Upper lobe of left lung (tissue), 6 donors: ENCODE measurements around the gene PRICKLE2. TPM values are rescaled to one million over a fixed set of nuclear protein-coding genes. Genes with fewer than 3 reads are reported as not detected.

Source experiments
- ATAC-seq, 2 donors: fragments of 200-7000 bp; cut with Tn5 transposase; one replicate each; pipeline ENCODE4 v1.9.1; 2022; ENCODE audit warnings: mild to moderate bottlenecking in 2 of 2, moderate library complexity in 2 of 2; ENCODE audit not compliant: low FRiP score in 2 of 2
- DNase-seq, 2 donors: peaks; one replicate each; pipeline ENCODE4 v3.0.0-alpha.2; 2019 to 2020
- H3K27ac ChIP-seq, 4 donors: fragments of 200-600 bp; sonication (generic); one replicate each; pipeline ENCODE4 v1.5.1; 2016 to 2019
- H3K27me3 ChIP-seq, 4 donors: fragments of 200-600 bp; sonication (generic); one replicate each; pipeline ENCODE4 v1.5.1; 2017 to 2019
- H3K36me3 ChIP-seq, 4 donors: fragments of 200-600 bp; sonication (generic); one replicate each; pipeline ENCODE4 v1.5.1; 2016 to 2019
- H3K4me1 ChIP-seq, 4 donors: fragments of 200-600 bp; sonication (generic); one replicate each; pipeline ENCODE4 v1.5.1; 2018 to 2019
- H3K4me3 ChIP-seq, 4 donors: fragments of 200-600 bp; sonication (generic); one replicate each; pipeline ENCODE4 v1.5.1; 2017 to 2019; ENCODE audit warnings: mild to moderate bottlenecking in 2 of 4, moderate library complexity in 1 of 4
- H3K9me3 ChIP-seq, 4 donors: fragments of 200-600 bp; sonication (generic); one replicate each; pipeline ENCODE4 v1.5.1; 2018 to 2019
- CTCF ChIP-seq, 6 experiments: fragments of 450-650 bp in 4 of 6; fragments of 200-600 bp in 2 of 6; sonication (generic) in 2 of 6; IDR thresholded peaks; one replicate each; pipeline ENCODE4 v1.5.1; 2016 to 2019; ENCODE audit warnings: antibody characterized with exemption in 6 of 6
- EP300 ChIP-seq, 4 donors: sonication (generic); formaldehyde crosslinking; IDR thresholded peaks; one replicate each; pipeline ENCODE4 v1.5.1; 2017; ENCODE audit warnings: antibody characterized with exemption in 4 of 4, control low read depth in 2 of 4
- POLR2A ChIP-seq, 4 donors: fragments of 450-650 bp; IDR thresholded peaks; one replicate each; pipeline ENCODE4 v1.5.1; 2016 to 2017; ENCODE audit warnings: antibody characterized with exemption in 4 of 4, mild to moderate bottlenecking in 2 of 4
- POLR2AphosphoS5 ChIP-seq, 2 donors: sonication (generic); formaldehyde crosslinking; IDR thresholded peaks; one replicate each; pipeline ENCODE4 v1.5.1; 2017; ENCODE audit warnings: antibody characterized with exemption in 2 of 2
- WGBS, 2 donors: methylation state at CpG; one replicate each; pipeline ENCODE4 v1.1.5; 2017 to 2018; 5-methylcytosine and 5-hydroxymethylcytosine counted together
- total RNA-seq, 6 donors: library from RNA; depleted of rRNA in 4 of 6; stranded (reverse); fragments of >200 nt in 4 of 6; gene quantifications; one replicate each; pipeline versions ENCODE4 v1.1.0 to v1.2.1, GENCODE V29; 2016 to 2021
- donor health status: DM: no; HTN: no; CAD: no; lungs with moderate emphysema.
- donor health status: DM: no; HTN: yes; CAD: no; lungs with severe emphysema.

Gene PRICKLE2
- total RNA-seq, 6 donors from 2014 or later, result 28.3 to 68.9 (median 36.3) TPM

- Histone ChIP-seq H3K27ac (peak overlapping the region in 1 of 4 donors; percentile 31), H3K27me3 (no peaks in the 10 kb centered on the region), H3K36me3 (no peaks in the 10 kb centered on the region), H3K9me3 (no peaks in the 10 kb centered on the region), H3K4me1 (peaks cover 14 to 37% (median 18%) of the 10 kb centered on the region in 4 donors), H3K4me3 (no peak overlapping the region)
- 80 to 81% methylated on average over 14 of the region's 14 CpGs for WGBS, 2 donors
- no peak for TF ChIP-seq POLR2AphosphoS5 (IDR thresholded peaks at IDR 0.05)
- TF ChIP-seq EP300 (IDR thresholded peaks at IDR 0.05), result no peak
- TF ChIP-seq CTCF (IDR thresholded peaks at IDR 0.05), result no peak
- TF ChIP-seq POLR2A (IDR thresholded peaks at IDR 0.05), result no peak
- ATAC-seq (peak in 1 of 2 donors; percentile 73), DNase-seq (no peak)
These were observed 17.8 kb downstream of the PRICKLE2 start for GRCh38 chr3:64207289-64208080.

DNA sequence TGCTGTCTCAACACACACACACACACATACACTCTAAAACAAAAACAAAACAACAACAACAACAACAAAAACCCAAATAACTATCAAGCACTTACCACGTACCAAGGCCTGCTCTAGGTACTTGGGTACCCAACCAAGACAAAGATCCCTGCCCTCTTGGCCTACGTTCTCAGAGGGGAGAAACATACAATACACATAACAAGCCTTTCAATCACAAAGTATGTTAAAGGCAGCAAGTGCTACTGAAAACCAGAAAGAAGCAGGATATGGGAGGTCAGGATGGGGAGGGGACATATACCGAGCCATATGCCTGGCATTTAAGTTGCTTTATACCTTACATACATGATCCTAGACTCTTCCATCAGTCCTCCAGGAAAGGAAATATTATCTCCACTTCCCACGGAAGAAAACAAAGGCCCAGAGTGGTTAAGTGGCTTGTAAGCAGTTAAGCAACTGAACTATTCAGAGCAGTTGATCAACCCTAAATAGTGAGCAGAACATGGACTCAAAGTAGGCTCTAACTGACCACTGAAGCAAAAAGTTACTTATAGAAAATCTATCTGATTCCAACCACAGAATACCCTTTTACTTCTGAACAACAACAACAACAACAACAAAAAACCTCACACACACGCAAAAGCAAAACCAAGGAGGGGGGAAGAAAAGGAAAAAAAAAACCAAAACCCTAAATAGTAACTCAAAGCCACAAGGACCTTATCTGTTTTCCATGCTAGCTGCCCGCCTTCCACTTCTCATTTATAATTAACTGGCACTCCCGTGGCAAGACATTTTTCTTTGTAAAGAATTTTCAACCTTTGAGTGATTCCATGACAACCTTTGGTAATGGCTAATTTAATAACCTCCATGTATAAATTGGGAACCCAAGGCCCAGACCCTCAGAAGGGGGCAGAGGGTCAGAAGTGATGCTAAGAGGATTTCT, 21.0 kb downstream of the PRICKLE2 start:
- no peaks in the 10 kb centered on the region for H3K36me3 ChIP-seq
- no peaks in the 10 kb centered on the region for H3K9me3 ChIP-seq
- peaks cover 0 to 16% (median 7%) of the 10 kb centered on the region in 4 donors for H3K4me1 ChIP-seq
- 46 to 51% methylated on average over 7 of the region's 7 CpGs for WGBS, 2 donors
- H3K27ac ChIP-seq, result peak overlapping the region in 2 of 4 donors; percentile 5 to 32
- no peaks in the 10 kb centered on the region for H3K27me3 ChIP-seq
- no peak overlapping the region for H3K4me3 ChIP-seq
- ATAC-seq (no peak), DNase-seq (no peak)
- no peak for TF ChIP-seq POLR2AphosphoS5 (IDR thresholded peaks at IDR 0.05)
- TF ChIP-seq CTCF (IDR thresholded peaks at IDR 0.05), result no peak
- no peak for TF ChIP-seq POLR2A (IDR thresholded peaks at IDR 0.05)
- no peak for TF ChIP-seq EP300 (IDR thresholded peaks at IDR 0.05)

GRCh38 chr3:64203216-64203615, 22.1 kb downstream of the PRICKLE2 start:
- H3K4me3 ChIP-seq, result no peak overlapping the region
- DNase-seq, result no peak
- no peak overlapping the region for H3K27ac ChIP-seq
- peaks cover 0 to 6% (median 0%) of the 10 kb centered on the region in 4 donors for H3K36me3 ChIP-seq
- no peaks in the 10 kb centered on the region for H3K27me3 ChIP-seq
- TF ChIP-seq CTCF (IDR thresholded peaks at IDR 0.05) (no peak), POLR2AphosphoS5 (IDR thresholded peaks at IDR 0.05) (no peak), EP300 (IDR thresholded peaks at IDR 0.05) (no peak), POLR2A (IDR thresholded peaks at IDR 0.05) (no peak)
- H3K9me3 ChIP-seq, result no peaks in the 10 kb centered on the region
- WGBS, 2 donors, result 88 to 95% methylated on average over 2 of the region's 2 CpGs
- ATAC-seq, result no peak
- peaks cover 0 to 14% (median 7%) of the 10 kb centered on the region in 4 donors for H3K4me1 ChIP-seq

GRCh38 chr3:64199932-64200331, 25.3 kb downstream of the PRICKLE2 start:
- no peaks in the 10 kb centered on the region for H3K9me3 ChIP-seq
- H3K4me3 ChIP-seq, result no peak overlapping the region
- DNase-seq (no peak), ATAC-seq (no peak)
- no peaks in the 10 kb centered on the region for H3K27me3 ChIP-seq
- H3K4me1 ChIP-seq, result peaks cover 0 to 13% (median 5%) of the 10 kb centered on the region in 4 donors
- peaks cover 0 to 18% (median 0%) of the 10 kb centered on the region in 4 donors for H3K36me3 ChIP-seq
- TF ChIP-seq POLR2AphosphoS5 (IDR thresholded peaks at IDR 0.05) (no peak), EP300 (IDR thresholded peaks at IDR 0.05) (no peak), POLR2A (IDR thresholded peaks at IDR 0.05) (no peak), CTCF (IDR thresholded peaks at IDR 0.05) (no peak)
- WGBS, 2 donors, result 85 to 93% methylated on average over 2 of the region's 2 CpGs
- H3K27ac ChIP-seq, result no peak overlapping the region
